ENCODE results near the gene WNT5B. TPM values are rescaled to one million over a fixed set of nuclear protein-coding genes. Genes with fewer than 3 reads are reported as not detected.

Gene WNT5B
- total RNA-seq, 2 experiments from 2014 or later: not detected

DNA sequence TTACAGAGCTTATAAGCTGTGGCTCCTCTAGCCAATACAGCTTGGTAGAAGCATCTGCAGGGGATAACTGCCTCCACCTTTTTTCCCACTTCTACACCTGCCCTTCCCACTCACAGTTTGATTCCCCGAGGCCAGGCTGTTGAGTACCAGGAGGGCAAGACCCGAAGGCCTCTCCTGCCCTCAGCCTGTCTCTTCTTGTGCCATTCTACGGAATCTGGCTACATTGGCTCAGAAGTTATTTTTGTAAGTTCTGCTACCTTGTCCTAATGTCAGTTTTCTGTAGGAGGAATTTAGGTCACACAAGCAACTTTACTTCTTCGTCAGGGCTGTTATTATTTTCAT is 46.4 kb upstream of the WNT5B start:
- ChIA-PET CTCF (interaction anchor here (0.7 to 10.4 kb wide), 70 partner anchors 8 to 1007 kb away, joined by 3 to 177 read pairs (median 4); partner anchors contain the start of gene FBXL14), POLR2A (interaction anchor here (1.3 kb wide), 1 partner anchor 465 kb away, joined by 4 read pairs; no protein-coding TSS in a partner anchor)
- Mint-ChIP-seq H3K4me1 (ENCODE audit: low read depth) (peaks cover 13% of the 10 kb centered on the region), H3K4me3 (no peak overlapping the region), H3K9me3 (no peaks in the 10 kb centered on the region), H3K27ac (no peak overlapping the region), H3K36me3 (ENCODE audit: low read depth) (no peaks in the 10 kb centered on the region), H3K27me3 (no peaks in the 10 kb centered on the region)
- intact Hi-C loops (cut with micrococcal nuclease): loop anchor here (5.0 kb wide), 1 partner anchor 465 kb away; no protein-coding TSS in a partner anchor
- TF ChIP-seq, protein P1, sequence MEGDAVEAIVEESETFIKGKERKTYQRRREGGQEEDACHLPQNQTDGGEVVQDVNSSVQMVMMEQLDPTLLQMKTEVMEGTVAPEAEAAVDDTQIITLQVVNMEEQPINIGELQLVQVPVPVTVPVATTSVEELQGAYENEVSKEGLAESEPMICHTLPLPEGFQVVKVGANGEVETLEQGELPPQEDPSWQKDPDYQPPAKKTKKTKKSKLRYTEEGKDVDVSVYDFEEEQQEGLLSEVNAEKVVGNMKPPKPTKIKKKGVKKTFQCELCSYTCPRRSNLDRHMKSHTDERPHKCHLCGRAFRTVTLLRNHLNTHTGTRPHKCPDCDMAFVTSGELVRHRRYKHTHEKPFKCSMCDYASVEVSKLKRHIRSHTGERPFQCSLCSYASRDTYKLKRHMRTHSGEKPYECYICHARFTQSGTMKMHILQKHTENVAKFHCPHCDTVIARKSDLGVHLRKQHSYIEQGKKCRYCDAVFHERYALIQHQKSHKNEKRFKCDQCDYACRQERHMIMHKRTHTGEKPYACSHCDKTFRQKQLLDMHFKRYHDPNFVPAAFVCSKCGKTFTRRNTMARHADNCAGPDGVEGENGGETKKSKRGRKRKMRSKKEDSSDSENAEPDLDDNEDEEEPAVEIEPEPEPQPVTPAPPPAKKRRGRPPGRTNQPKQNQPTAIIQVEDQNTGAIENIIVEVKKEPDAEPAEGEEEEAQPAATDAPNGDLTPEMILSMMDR (IDR thresholded peaks at IDR 0.05): no peak
- ATAC-seq (no peak), DNase-seq (no peak)

DNA sequence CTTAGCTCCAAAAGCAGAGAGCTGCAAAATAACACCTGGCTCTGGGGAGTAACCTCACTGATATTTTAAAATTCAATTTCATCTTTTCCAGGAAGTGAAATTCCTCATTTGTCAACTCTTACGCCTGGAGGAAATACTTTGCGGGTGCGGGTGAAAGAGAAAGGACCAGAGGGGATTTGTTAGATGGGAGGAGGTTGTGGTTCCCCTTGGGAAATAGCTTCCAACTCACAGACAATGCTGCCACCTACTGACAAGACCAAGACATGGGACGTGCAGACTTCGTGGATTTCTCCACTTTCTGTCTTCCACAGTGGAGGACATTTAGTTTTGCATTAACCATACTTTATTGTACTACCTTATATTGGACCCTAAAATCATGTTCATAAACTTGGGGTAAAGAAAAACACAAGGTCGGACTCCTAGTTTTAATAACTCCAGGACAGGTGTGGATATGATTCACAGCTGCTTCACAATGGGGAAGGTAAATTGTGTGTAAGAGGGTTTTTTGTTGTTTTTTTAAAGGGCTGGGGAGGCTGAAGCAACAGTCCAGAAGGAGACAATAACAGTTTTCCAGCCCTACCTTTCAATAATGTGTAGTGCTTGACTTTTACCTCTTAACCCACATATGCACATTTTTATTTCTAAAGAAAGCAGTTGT is 45.5 kb upstream of the WNT5B start:
- TF ChIP-seq, protein P1 (IDR thresholded peaks at IDR 0.05): peak; percentile 97
- Mint-ChIP-seq H3K27ac (no peak overlapping the region), H3K4me1 (ENCODE audit: low read depth) (peaks cover 21% of the 10 kb centered on the region), H3K27me3 (no peaks in the 10 kb centered on the region), H3K9me3 (no peaks in the 10 kb centered on the region), H3K4me3 (no peak overlapping the region), H3K36me3 (ENCODE audit: low read depth) (no peaks in the 10 kb centered on the region)
- ATAC-seq: peak; percentile 79
- DNase-seq: peak; percentile 77
- ChIA-PET POLR2A (interaction anchor here (0.6 to 1.3 kb wide), 4 partner anchors 9 to 572 kb away, joined by 3 to 8 read pairs (median 4); no protein-coding TSS in a partner anchor), CTCF (interaction anchor here (0.7 to 10.4 kb wide), 72 partner anchors 9 to 1008 kb away, joined by 3 to 177 read pairs (median 4); partner anchors contain the start of gene FBXL14)
- intact Hi-C loops (cut with micrococcal nuclease): loop anchor here (5.0 kb wide), 1 partner anchor 466 kb away; no protein-coding TSS in a partner anchor

DNA sequence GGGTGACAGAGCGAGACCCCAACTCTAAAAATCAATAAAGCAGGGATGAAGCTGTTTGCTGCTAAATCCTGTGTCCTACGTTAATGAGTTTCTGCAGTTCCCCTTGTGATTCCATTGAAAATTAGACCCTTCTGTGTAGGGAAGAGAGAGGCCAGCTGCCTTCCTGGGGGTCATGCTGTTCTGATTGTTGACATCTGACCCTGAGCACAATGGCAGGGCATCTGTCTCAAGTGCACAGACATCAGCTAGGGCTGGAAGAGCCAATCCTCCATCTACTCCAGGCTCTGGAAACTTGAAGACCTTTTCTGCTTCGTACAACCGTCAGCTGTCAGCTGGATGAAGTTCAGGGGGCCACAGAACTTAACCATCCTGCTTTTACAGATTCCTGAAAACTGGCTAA is 44.7 kb upstream of the WNT5B start:
- no peak for ATAC-seq
- H3K27me3 Mint-ChIP-seq: no peaks in the 10 kb centered on the region
- no peak overlapping the region for H3K4me3 Mint-ChIP-seq
- CTCF ChIA-PET: interaction anchor here (0.8 to 10.4 kb wide), 23 partner anchors 9 to 769 kb away, joined by 3 to 177 read pairs (median 8); partner anchors contain the start of gene FBXL14
- TF ChIP-seq, protein P1 (IDR thresholded peaks at IDR 0.05): no peak
- H3K27ac Mint-ChIP-seq: no peak overlapping the region
- H3K4me1 Mint-ChIP-seq (ENCODE audit: low read depth): peaks cover 26% of the 10 kb centered on the region
- intact Hi-C loops (cut with micrococcal nuclease): loop anchor here (5.0 kb wide), 1 partner anchor 467 kb away; no protein-coding TSS in a partner anchor
- POLR2A ChIA-PET: interaction anchor here (1.1 kb wide), 1 partner anchor 21 kb away, joined by 3 read pairs; no protein-coding TSS in a partner anchor
- H3K36me3 Mint-ChIP-seq (ENCODE audit: low read depth): no peaks in the 10 kb centered on the region
- DNase-seq: no peak
- H3K9me3 Mint-ChIP-seq: no peaks in the 10 kb centered on the region

DNA sequence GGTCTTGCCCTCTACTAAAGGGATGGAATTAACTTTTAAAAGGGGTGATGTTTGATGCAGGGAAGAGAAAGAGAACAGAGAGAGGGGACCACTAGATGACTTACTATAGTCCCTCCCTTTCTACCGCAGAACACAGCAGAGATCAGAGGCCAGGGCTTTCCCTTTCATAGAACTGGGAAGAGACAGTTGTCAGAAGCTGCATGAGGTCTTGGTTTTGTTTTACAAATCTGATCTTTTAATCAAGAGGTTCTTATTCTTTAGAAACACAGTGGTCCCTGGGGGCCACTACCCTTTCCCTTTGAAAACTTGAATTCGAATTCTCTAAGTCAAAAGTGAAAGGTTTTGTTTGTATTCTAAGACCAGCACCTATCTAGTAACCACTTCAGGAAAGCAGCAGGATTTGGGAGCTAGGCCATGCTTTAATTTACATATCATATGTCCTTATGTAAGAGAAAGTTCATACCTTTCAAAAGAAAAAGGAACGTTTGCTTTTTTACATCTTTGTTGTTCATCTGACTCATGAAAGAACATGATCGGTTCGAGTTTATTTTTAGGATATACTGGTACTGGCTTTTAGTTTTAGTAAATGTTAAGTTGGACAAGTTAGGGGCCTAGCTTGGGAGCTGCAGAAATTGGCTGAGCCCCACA is 41.0 kb upstream of the WNT5B start:
- H3K4me1 Mint-ChIP-seq (ENCODE audit: low read depth): peaks cover 47% of the 10 kb centered on the region
- H3K36me3 Mint-ChIP-seq (ENCODE audit: low read depth): peaks cover 23% of the 10 kb centered on the region
- H3K4me3 Mint-ChIP-seq: peak overlapping the region; percentile 2
- POLR2A ChIA-PET: interaction anchor here (0.8 to 2.2 kb wide), 4 partner anchors 12 to 19 kb away, joined by 3 to 5 read pairs (median 4); no protein-coding TSS in a partner anchor
- CTCF ChIA-PET: interaction anchor here (1.0 to 5.3 kb wide), 8 partner anchors 13 to 484 kb away, joined by 3 to 52 read pairs (median 5); no protein-coding TSS in a partner anchor
- intact Hi-C loops (cut with micrococcal nuclease): no loop called here
- no peaks in the 10 kb centered on the region for H3K9me3 Mint-ChIP-seq
- TF ChIP-seq, protein P1 (IDR thresholded peaks at IDR 0.05): no peak
- H3K27me3 Mint-ChIP-seq: no peaks in the 10 kb centered on the region
- peak; percentile 33 for DNase-seq
- ATAC-seq: no peak
- peak overlapping the region; percentile 9 for H3K27ac Mint-ChIP-seq

Measured in activated CD8-positive, alpha-beta T cell treated with anti-CD3 and anti-CD28 coated beads for 36 hours (primary cell).